Adrenal gland (tissue), 12 donors: Measurements from ENCODE around the gene MALRD1. TPM values are rescaled to one million over a fixed set of nuclear protein-coding genes. Genes with fewer than 3 reads are reported as not detected.

Source experiments
- DNase-seq, 7 donors: peaks; one replicate each; pipeline ENCODE4 v3.0.0-alpha.2; 2019 to 2020
- H3K27ac ChIP-seq, 5 donors: fragments of 200-600 bp; sonication (generic) in 4 of 5; 1 replicate in 3 of 5; 2 replicates in 2 of 5; pipeline versions ENCODE4 v1.5.1 to v1.8.0; 2016 to 2020; ENCODE audit warnings: mild to moderate bottlenecking in 1 of 5
- H3K27me3 ChIP-seq: fragments of 200-600 bp; 2 replicates; pipeline ENCODE4 v1.8.0; 2021
- H3K36me3 ChIP-seq, 2 donors: fragments of 200-600 bp; replicated peaks in 1 of 2; 1 replicate in 1 of 2; 2 replicates in 1 of 2; pipeline versions ENCODE4 v1.5.1 to v1.8.0; 2018 to 2022
- H3K4me1 ChIP-seq, 2 donors: fragments of 200-600 bp; replicated peaks in 1 of 2; 1 replicate in 1 of 2; 2 replicates in 1 of 2; pipeline versions ENCODE4 v1.5.1 to v1.8.0; 2018 to 2021
- H3K4me3 ChIP-seq, 4 donors: fragments of 200-600 bp; sonication (generic) in 3 of 4; one replicate each; pipeline ENCODE4 v1.5.1; 2016 to 2018
- H3K9me3 ChIP-seq, 3 donors: fragments of 200-600 bp; sonication (generic) in 1 of 3; replicated peaks in 1 of 3; 1 replicate in 2 of 3; 2 replicates in 1 of 3; pipeline versions ENCODE4 v1.5.1 to v1.8.0; 2016 to 2021
- POLR2A ChIP-seq, 2 donors: fragments of 450-650 bp; IDR thresholded peaks; one replicate each; pipeline ENCODE4 v1.6.1; 2017; ENCODE audit warnings: antibody characterized with exemption in 2 of 2, mild to moderate bottlenecking in 2 of 2, moderate library complexity in 1 of 2
- WGBS, 4 donors: extraction: QIAGEN DNeasy Blood & Tissue Kit in 2 of 4; methylation state at CpG; one replicate each; pipeline versions ENCODE4 v1.1.5 to v1.1.7; 2013 to 2017; 5-methylcytosine and 5-hydroxymethylcytosine counted together
- intact Hi-C, 2 donors: fragments of 100-400 bp; cut with DNase I; formaldehyde crosslinking; loops; one replicate each; pipeline versions ENCODE4 v1.14.1 to v1.15.0; 2022 to 2023
- polyA plus RNA-seq, 3 donors: library from polyadenylated mRNA; stranded (reverse); fragments of 200-250 nt in 2 of 3; fragments of 350-450 nt in 1 of 3; fragmentation: Illumina TruSeq in 1 of 3; extraction: RNeasy Lipid Tissue Mini Kit (QIAGEN cat#74804) in 1 of 3; gene quantifications; one replicate each; pipeline ENCODE4 v1.2.3, GENCODE V29; 2013 to 2014
- total RNA-seq, 9 donors: library from RNA; depleted of rRNA in 4 of 9; stranded (reverse); fragments of >200 nt in 4 of 9; fragments of 120-200 nt in 1 of 9; fragmentation: NEBNext Ultra II Directional in 1 of 9; extraction: Animal tissue kit (Norgen Biotek cat#: 25700) in 1 of 9; gene quantifications; one replicate each; pipeline versions ENCODE4 v1.1.0 to v1.2.4, GENCODE V29; 2013 to 2023
- TF ChIP-seq, protein P1 (sequence below), 6 experiments: fragments of 450-650 bp in 4 of 6; fragments of 200-600 bp in 2 of 6; sonication (generic) in 1 of 6; IDR thresholded peaks; 1 replicate in 5 of 6; 2 replicates in 1 of 6; pipeline versions ENCODE4 v1.5.1 to v1.8.0; 2016 to 2021; ENCODE audit warnings: antibody characterized with exemption in 6 of 6, mild to moderate bottlenecking in 2 of 6, moderate library complexity in 1 of 6
- donor health status: healthy with polysubstance abuse.
- donor health status: Bipolar disorder and iron deficiency.
- donor health status: DM: yes; HTN: yes; CAD: no.
- donor health status: DM: no; HTN: no; CAD: no.
- donor health status: DM: no; HTN: no; CAD: no.
- donor health status: DM: yes; HTN: yes; CAD: no.

Gene MALRD1
- total and polyA plus RNA-seq, 12 donors: 0.48 to 6.2 (median 1.9) TPM

DNA sequence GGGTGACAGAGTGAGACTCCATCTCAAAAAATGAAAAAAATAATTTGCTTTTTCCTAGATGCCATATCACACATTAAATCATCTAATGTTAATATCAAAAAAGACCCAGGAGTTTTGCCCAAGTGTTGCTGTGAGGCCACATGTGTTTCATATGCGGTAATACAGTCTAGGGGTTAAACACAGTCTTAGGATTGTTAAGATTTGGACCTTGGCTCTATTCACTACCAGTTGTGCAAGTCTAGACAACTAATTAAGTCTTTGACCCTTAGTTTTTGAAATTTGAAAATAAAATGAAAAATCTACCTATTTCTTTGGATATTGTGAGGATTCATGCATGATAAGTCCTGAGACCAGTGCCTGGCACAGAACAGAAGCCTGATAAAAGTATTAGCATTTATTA is 14.9 kb upstream of the MALRD1 start:
- H3K27me3 ChIP-seq: no peaks in the 10 kb centered on the region
- no peaks in the 10 kb centered on the region for H3K9me3 ChIP-seq
- TF ChIP-seq POLR2A (IDR thresholded peaks at IDR 0.05): no peak
- TF ChIP-seq, protein P1, sequence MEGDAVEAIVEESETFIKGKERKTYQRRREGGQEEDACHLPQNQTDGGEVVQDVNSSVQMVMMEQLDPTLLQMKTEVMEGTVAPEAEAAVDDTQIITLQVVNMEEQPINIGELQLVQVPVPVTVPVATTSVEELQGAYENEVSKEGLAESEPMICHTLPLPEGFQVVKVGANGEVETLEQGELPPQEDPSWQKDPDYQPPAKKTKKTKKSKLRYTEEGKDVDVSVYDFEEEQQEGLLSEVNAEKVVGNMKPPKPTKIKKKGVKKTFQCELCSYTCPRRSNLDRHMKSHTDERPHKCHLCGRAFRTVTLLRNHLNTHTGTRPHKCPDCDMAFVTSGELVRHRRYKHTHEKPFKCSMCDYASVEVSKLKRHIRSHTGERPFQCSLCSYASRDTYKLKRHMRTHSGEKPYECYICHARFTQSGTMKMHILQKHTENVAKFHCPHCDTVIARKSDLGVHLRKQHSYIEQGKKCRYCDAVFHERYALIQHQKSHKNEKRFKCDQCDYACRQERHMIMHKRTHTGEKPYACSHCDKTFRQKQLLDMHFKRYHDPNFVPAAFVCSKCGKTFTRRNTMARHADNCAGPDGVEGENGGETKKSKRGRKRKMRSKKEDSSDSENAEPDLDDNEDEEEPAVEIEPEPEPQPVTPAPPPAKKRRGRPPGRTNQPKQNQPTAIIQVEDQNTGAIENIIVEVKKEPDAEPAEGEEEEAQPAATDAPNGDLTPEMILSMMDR (IDR thresholded peaks at IDR 0.05): no peak
- DNase-seq: no peak
- no peak overlapping the region for H3K27ac ChIP-seq
- 89 to 93% (median 92%) methylated on average over 1 of the region's 1 CpG for WGBS, 4 donors
- intact Hi-C loops: no loop called here
- no peaks in the 10 kb centered on the region for H3K36me3 ChIP-seq
- H3K4me3 ChIP-seq: no peak overlapping the region
- no peaks in the 10 kb centered on the region for H3K4me1 ChIP-seq

DNA sequence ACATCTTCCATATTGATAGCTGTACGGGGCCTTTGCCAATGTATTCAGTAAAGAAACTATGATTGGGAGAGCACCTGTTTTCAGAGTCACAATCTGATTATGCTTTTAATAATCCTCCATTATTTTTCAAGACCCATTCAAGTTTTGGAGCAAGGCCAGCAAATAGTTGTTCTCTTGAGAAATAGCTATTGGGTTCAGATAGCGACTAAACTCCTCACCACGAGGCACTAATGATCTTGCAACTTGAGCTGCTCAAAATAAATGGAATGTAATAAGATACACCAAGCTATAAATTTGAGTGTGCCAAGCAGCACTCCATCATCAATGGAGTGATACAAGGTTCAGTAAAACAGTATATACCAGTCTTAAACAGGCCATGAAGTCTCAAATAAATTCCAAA is 7.4 kb upstream of the MALRD1 start:
- WGBS, 4 donors: 60 to 78% (median 68%) methylated on average over 3 of the region's 3 CpGs
- no peak for DNase-seq
- no peak overlapping the region for H3K27ac ChIP-seq
- no peaks in the 10 kb centered on the region for H3K36me3 ChIP-seq
- no peak for TF ChIP-seq POLR2A (IDR thresholded peaks at IDR 0.05)
- TF ChIP-seq, protein P1 (IDR thresholded peaks at IDR 0.05): no peak
- H3K9me3 ChIP-seq: no peaks in the 10 kb centered on the region
- H3K27me3 ChIP-seq: no peaks in the 10 kb centered on the region
- intact Hi-C loops: no loop called here
- H3K4me3 ChIP-seq: no peak overlapping the region
- no peaks in the 10 kb centered on the region for H3K4me1 ChIP-seq

DNA sequence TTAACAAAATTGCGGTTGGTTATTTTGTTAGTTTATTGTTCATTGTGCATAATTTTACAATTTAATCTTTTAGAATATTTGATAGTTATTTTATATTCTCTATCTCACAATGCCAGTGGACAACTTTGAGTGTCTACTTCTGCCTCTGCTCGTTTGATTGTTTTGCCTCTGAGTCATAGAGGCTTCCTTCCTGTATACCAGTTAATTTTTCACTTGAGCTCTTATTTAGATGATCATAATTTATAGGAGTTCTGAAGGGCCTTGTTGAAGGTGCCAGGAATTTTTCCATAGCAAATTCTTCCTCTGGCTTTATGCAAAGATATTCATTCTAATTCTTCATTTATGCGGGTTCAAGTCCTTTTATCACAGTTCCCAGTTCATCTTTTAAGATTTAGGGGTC is 5.2 kb upstream of the MALRD1 start:
- Histone ChIP-seq H3K36me3 (no peaks in the 10 kb centered on the region), H3K27me3 (no peaks in the 10 kb centered on the region), H3K4me3 (no peak overlapping the region), H3K9me3 (no peaks in the 10 kb centered on the region), H3K4me1 (no peaks in the 10 kb centered on the region), H3K27ac (no peak overlapping the region)
- WGBS, 4 donors: 38 to 54% (median 50%) methylated on average over 3 of the region's 3 CpGs
- DNase-seq: no peak
- TF ChIP-seq POLR2A (IDR thresholded peaks at IDR 0.05): no peak
- TF ChIP-seq, protein P1 (IDR thresholded peaks at IDR 0.05): no peak
- intact Hi-C loops: no loop called here

DNA sequence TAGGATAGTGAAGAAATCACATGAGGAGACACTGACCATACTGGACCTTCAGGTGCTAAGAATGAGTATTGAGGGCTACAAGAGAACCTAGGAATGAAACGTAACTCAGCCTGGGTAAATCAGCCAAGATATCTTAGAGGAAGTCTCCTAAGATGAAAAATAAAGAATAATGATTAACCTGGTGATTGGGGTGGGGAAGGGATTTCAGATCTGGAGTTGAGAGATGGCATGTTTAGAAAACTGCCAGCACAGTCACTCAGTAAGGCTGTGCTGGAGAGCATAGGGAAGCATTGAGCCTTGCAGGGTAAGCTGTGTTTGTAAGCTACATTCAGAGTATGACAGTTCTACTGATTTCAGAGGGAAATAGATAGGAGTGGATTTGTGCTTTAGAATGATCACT is 1.9 kb upstream of the MALRD1 start:
- 54 to 76% (median 65%) methylated on average over 1 of the region's 1 CpG for WGBS, 4 donors

More for the DNA sequence above, 1.9 kb upstream of the MALRD1 start:
- Histone ChIP-seq H3K27me3 (no peaks in the 10 kb centered on the region), H3K4me1 (no peaks in the 10 kb centered on the region), H3K9me3 (no peaks in the 10 kb centered on the region), H3K27ac (no peak overlapping the region), H3K4me3 (no peak overlapping the region), H3K36me3 (no peaks in the 10 kb centered on the region)
- TF ChIP-seq, protein P1 (IDR thresholded peaks at IDR 0.05): no peak
- TF ChIP-seq POLR2A (IDR thresholded peaks at IDR 0.05): no peak
- DNase-seq: no peak
- intact Hi-C loops: no loop called here
